ENCODE data around the gene RPS6KA2. TPM values are rescaled to one million over a fixed set of nuclear protein-coding genes. Genes with fewer than 3 reads are reported as not detected.

The RPS6KA2 gene
- total and polyA plus RNA-seq, 2 donors (not counting 1 experiment from before 2014, with no cell fraction given) = 2.2 to 16.0 TPM

DNA sequence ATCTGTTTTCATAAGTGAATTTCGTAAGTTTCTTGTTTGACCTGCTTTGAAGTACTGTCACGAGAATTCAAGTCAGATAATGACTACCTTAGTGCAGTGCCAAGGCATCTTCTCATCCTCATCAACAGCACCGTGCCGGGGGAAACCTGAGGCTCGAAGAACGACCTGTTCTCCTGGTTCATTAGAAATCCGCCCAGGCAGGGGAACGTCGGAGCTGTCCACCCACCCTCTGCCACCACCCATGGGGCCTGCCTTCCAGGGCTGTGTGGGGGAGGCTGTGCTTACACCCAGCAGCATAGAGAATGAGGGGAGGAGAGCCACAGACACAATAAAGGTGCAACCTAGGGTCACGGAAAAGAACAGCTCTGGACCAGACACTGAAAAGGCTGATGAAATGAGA is 142.2 kb downstream of the RPS6KA2 start:
- Mint-ChIP-seq H3K27ac (no peak overlapping the region), H3K27me3 (no peaks in the 10 kb centered on the region), H3K4me3 (no peak overlapping the region), H3K9me3 (ENCODE audit: insufficient read depth) (peaks cover 2% of the 10 kb centered on the region), H3K4me1 (peaks cover 19% of the 10 kb centered on the region)
- TF ChIP-seq, protein P1, sequence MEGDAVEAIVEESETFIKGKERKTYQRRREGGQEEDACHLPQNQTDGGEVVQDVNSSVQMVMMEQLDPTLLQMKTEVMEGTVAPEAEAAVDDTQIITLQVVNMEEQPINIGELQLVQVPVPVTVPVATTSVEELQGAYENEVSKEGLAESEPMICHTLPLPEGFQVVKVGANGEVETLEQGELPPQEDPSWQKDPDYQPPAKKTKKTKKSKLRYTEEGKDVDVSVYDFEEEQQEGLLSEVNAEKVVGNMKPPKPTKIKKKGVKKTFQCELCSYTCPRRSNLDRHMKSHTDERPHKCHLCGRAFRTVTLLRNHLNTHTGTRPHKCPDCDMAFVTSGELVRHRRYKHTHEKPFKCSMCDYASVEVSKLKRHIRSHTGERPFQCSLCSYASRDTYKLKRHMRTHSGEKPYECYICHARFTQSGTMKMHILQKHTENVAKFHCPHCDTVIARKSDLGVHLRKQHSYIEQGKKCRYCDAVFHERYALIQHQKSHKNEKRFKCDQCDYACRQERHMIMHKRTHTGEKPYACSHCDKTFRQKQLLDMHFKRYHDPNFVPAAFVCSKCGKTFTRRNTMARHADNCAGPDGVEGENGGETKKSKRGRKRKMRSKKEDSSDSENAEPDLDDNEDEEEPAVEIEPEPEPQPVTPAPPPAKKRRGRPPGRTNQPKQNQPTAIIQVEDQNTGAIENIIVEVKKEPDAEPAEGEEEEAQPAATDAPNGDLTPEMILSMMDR (IDR thresholded peaks at IDR 0.05) = no peak
- TF ChIP-seq EZH2 (IDR thresholded peaks at IDR 0.05; ENCODE audit: borderline replicate concordance, insufficient read depth, low read depth, low read length, poor library complexity, severe bottlenecking) = no peak
- ATAC-seq (ENCODE audit: low read depth) (no peak), DNase-seq (no peak)
- WGBS (ENCODE audit: insufficient coverage) = 93% methylated on average over 4 of the region's 10 CpGs
- no peak overlapping the region for H3K27ac ChIP-seq (ENCODE audit: low read length in 2 of 2)
- ChIA-PET CTCF (no interaction called here), POLR2A (no interaction called here)
- H3K4me3 ChIP-seq (ENCODE audit: control extremely low read depth in 1 of 5, extremely low read depth in 1 of 5, insufficient read depth in 1 of 5, low read depth in 2 of 5, low read length in 4 of 5) = no peak overlapping the region
- H3K27me3 ChIP-seq (replicated peaks in 1 of 4; ENCODE audit: control extremely low read depth in 1 of 4, control insufficient read depth in 3 of 4, insufficient read depth in 4 of 4, low read length in 3 of 4) = no peaks in the 10 kb centered on the region
- peaks cover 0 to 26% (median 6%) of the 10 kb centered on the region in 3 donors for H3K9me3 ChIP-seq (ENCODE audit: control extremely low read depth in 1 of 3, control insufficient read depth in 2 of 3, insufficient read depth in 1 of 3, low read length in 2 of 3)
- peaks cover 14 to 17% of the 10 kb centered on the region in 2 donors for H3K4me1 ChIP-seq (ENCODE audit: control insufficient read depth in 2 of 2, insufficient read depth in 2 of 2, low read length in 2 of 2)
- no peak overlapping the region for H3K4me2 ChIP-seq (replicated peaks; ENCODE audit: low read depth, low read length, poor library complexity, severe bottlenecking)
- no peak overlapping the region for H3K9ac ChIP-seq (ENCODE audit: low read length)
- H2AFZ ChIP-seq (ENCODE audit: insufficient read depth, low read depth, low read length, poor library complexity, severe bottlenecking) = no peak overlapping the region
- H3K79me2 ChIP-seq (ENCODE audit: control insufficient read depth, insufficient read depth, low read length) = no peaks in the 10 kb centered on the region
- H4K20me1 ChIP-seq (ENCODE audit: control insufficient read depth, insufficient read depth, low read length, poor library complexity, severe bottlenecking) = no peaks in the 10 kb centered on the region
- intact Hi-C loops (cut with micrococcal nuclease) = no loop called here
- H3K36me3 ChIP-seq (replicated peaks in 1 of 2; ENCODE audit: control extremely low read depth in 1 of 2, control insufficient read depth in 1 of 2, extremely low read depth in 1 of 2, insufficient read depth in 2 of 2, low read length in 1 of 2) = no peaks in the 10 kb centered on the region

DNA sequence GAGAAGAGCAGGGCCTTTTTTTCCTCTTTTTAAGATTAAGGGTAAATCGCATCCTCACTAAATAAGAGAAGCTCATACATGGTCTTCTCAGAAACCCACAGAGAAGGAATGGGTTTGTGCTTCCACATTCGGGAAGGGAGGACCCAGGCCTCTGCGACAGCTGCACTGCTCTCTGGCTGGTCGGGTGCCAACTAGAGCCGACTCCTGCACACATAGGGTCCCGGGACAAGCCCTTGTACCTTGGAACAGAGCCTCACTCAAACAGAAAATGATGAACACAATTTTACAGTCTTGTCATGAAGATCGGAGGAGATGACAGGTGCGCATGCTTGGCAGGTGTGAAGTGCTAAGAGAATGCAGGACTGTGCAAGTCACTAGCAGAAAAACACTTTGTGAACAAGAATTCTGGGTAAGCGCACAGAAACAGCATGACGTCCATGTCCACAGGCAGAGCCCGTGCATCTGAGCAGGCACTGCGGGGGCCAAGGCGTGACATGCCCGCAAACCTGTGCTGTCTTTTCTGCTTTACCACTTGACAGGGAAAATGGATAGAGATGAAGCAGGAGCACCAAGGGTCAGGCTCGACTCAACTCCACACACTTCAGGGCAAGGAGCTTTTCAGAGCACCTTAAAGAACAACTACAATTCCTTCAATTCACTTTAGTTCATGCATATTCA is 143.3 kb downstream of the RPS6KA2 start:
- CTCF ChIA-PET = no interaction called here
- no peaks in the 10 kb centered on the region for H3K36me3 ChIP-seq (replicated peaks in 1 of 2; ENCODE audit: control extremely low read depth in 1 of 2, control insufficient read depth in 1 of 2, extremely low read depth in 1 of 2, insufficient read depth in 2 of 2, low read length in 1 of 2)
- H2AFZ ChIP-seq (ENCODE audit: insufficient read depth, low read depth, low read length, poor library complexity, severe bottlenecking) = no peak overlapping the region
- no peaks in the 10 kb centered on the region for H3K27me3 ChIP-seq (replicated peaks in 1 of 4; ENCODE audit: control extremely low read depth in 1 of 4, control insufficient read depth in 3 of 4, insufficient read depth in 4 of 4, low read length in 3 of 4)
- H3K4me1 Mint-ChIP-seq = peaks cover 15% of the 10 kb centered on the region
- H3K27me3 Mint-ChIP-seq = no peaks in the 10 kb centered on the region
- peaks cover 13 to 15% of the 10 kb centered on the region in 2 donors for H3K4me1 ChIP-seq (ENCODE audit: control insufficient read depth in 2 of 2, insufficient read depth in 2 of 2, low read length in 2 of 2)
- no peak overlapping the region for H3K4me3 Mint-ChIP-seq
- H3K27ac ChIP-seq (ENCODE audit: low read length in 2 of 2) = no peak overlapping the region
- no peaks in the 10 kb centered on the region for H4K20me1 ChIP-seq (ENCODE audit: control insufficient read depth, insufficient read depth, low read length, poor library complexity, severe bottlenecking)
- POLR2A ChIA-PET = no interaction called here
- TF ChIP-seq, protein P1 (IDR thresholded peaks at IDR 0.05) = no peak
- no peak for TF ChIP-seq EZH2 (IDR thresholded peaks at IDR 0.05; ENCODE audit: borderline replicate concordance, insufficient read depth, low read depth, low read length, poor library complexity, severe bottlenecking)
- DNase-seq (no peak), ATAC-seq (ENCODE audit: low read depth) (no peak)
- H3K9me3 ChIP-seq (ENCODE audit: control extremely low read depth in 1 of 3, control insufficient read depth in 2 of 3, insufficient read depth in 1 of 3, low read length in 2 of 3) = peaks cover 0 to 20% (median 4%) of the 10 kb centered on the region in 3 donors
- H3K27ac Mint-ChIP-seq = no peak overlapping the region
- peaks cover 2% of the 10 kb centered on the region for H3K9me3 Mint-ChIP-seq (ENCODE audit: insufficient read depth)
- H3K79me2 ChIP-seq (ENCODE audit: control insufficient read depth, insufficient read depth, low read length) = no peaks in the 10 kb centered on the region
- intact Hi-C loops (cut with micrococcal nuclease) = no loop called here
- H3K4me3 ChIP-seq (ENCODE audit: control extremely low read depth in 1 of 5, extremely low read depth in 1 of 5, insufficient read depth in 1 of 5, low read depth in 2 of 5, low read length in 4 of 5) = no peak overlapping the region
- 95% methylated on average over 14 of the region's 15 CpGs for WGBS (ENCODE audit: insufficient coverage)
- no peak overlapping the region for H3K4me2 ChIP-seq (replicated peaks; ENCODE audit: low read depth, low read length, poor library complexity, severe bottlenecking)
- no peak overlapping the region for H3K9ac ChIP-seq (ENCODE audit: low read length)

Measured in B cell (primary cell).